H1 (cell line): ENCODE measurements around the gene PSAP. TPM values are rescaled to one million over a fixed set of nuclear protein-coding genes. Genes with fewer than 3 reads are reported as not detected.
A peak's percentile ranks its signal among the peaks of the same experiment; 100 is the strongest.

Source experiments
- BCL11A ChIP-seq, 2 experiments: IDR thresholded peaks; one replicate each; pipeline ENCODE4 v1.6.1; 2011; ENCODE audit warnings: low read depth in 2 of 2, low read length in 2 of 2, mild to moderate bottlenecking in 2 of 2
- CBX5 ChIP-seq: fragments of 300-800, 300-1000 bp; sonication (generic); IDR thresholded peaks from 2 replicates; pipeline ENCODE4 v1.7.1; 2016; ENCODE audit warnings: antibody characterized with exemption, low read length, low read depth
- E2F6 ChIP-seq: IDR thresholded peaks from 2 replicates; pipeline ENCODE4 v1.6.1; 2012; ENCODE audit warnings: inconsistent platforms
- HDAC6 ChIP-seq: IDR thresholded peaks from one replicate; pipeline ENCODE4 v1.7.1; 2012; ENCODE audit warnings: low read depth, mild to moderate bottlenecking, inconsistent platforms, low read length, moderate library complexity
- KDM5A ChIP-seq: fragments of 200-600 bp; IDR thresholded peaks from 2 replicates; pipeline ENCODE4 v1.7.1; 2012; ENCODE audit warnings: mild to moderate bottlenecking, low read length, inconsistent platforms, mixed read lengths
- NANOG ChIP-seq: IDR thresholded peaks from 2 replicates; pipeline ENCODE4 v1.6.1; 2011; ENCODE audit warnings: low read length, low read depth, mild to moderate bottlenecking, inconsistent platforms; ENCODE audit not compliant: insufficient read depth, poor library complexity, severe bottlenecking
- PHF8 ChIP-seq: fragments of 200-600 bp; sonication (generic); conservative IDR thresholded peaks from 2 replicates; pipeline ENCODE4 v1.7.1; 2012; ENCODE audit warnings: low read depth, mild to moderate bottlenecking, inconsistent platforms, low read length, moderate library complexity
- RFX5 ChIP-seq: IDR thresholded peaks from 2 replicates; pipeline ENCODE4 v1.6.1; 2011; ENCODE audit warnings: low read depth, low read length, improper control_type of control experiment, borderline replicate concordance
- SAP30 ChIP-seq: fragments of 300-600 bp; sonication (generic); IDR thresholded peaks from 2 replicates; pipeline ENCODE4 v1.7.1; 2012; ENCODE audit warnings: low read length, moderate library complexity, mild to moderate bottlenecking, inconsistent platforms; ENCODE audit not compliant: insufficient read depth, insufficient replicate concordance
- SIN3A ChIP-seq, 2 experiments: IDR thresholded peaks in 1 of 2; conservative IDR thresholded peaks in 1 of 2; 2 replicates each; pipeline ENCODE4 v1.6.1; 2011 to 2012; ENCODE audit warnings: low read length in 2 of 2, improper control_type of control experiment in 1 of 2, low read depth in 1 of 2, mild to moderate bottlenecking in 1 of 2
- SIX5 ChIP-seq: IDR thresholded peaks from 2 replicates; pipeline ENCODE4 v1.6.1; 2011; ENCODE audit warnings: mild to moderate bottlenecking, low read depth, low read length
- SRF ChIP-seq: IDR thresholded peaks from 2 replicates; pipeline ENCODE4 v1.6.1; 2011; ENCODE audit warnings: mild to moderate bottlenecking, low read depth, low read length, moderate library complexity
- TBP ChIP-seq: IDR thresholded peaks from 2 replicates; pipeline ENCODE4 v1.6.1; 2011; ENCODE audit warnings: low read depth, low read length, improper control_type of control experiment
- polyA plus RNA-seq, 7 experiments: library from polyadenylated mRNA; depleted of rRNA in 3 of 7; stranded (reverse) in 5 of 7; unstranded in 2 of 7; fragments of >200 nt in 5 of 7; fragments of 200-250 nt in 2 of 7; gene quantifications; 1 replicate in 5 of 7; 2 replicates in 1 of 7; 4 replicates in 1 of 7; pipeline versions ENCODE4 v1.2.1 to v1.2.3, GENCODE V29; 2011 to 2013; ENCODE audit warnings: missing spikeins in 2 of 7, mixed read lengths in 2 of 7
- total RNA-seq: library from RNA; stranded (reverse); fragmentation: NEBNext Ultra II Directional; extraction: Animal tissue kit (Norgen Biotek cat#: 25700); gene quantifications from 2 replicates; pipeline ENCODE4 v1.2.1, GENCODE V29; 2021

Gene PSAP
- total and polyA plus RNA-seq, 2 of the 8 experiments (the other 6 are each of a cell fraction or from before 2014, with no cell fraction given), result 386 to 504 TPM

- TF ChIP-seq SAP30 (no peak), NANOG (no peak), CBX5 (no peak), HDAC6 (no peak), SIN3A (conservative IDR thresholded peaks at IDR 0.05 in 1 of 2, IDR thresholded peaks at IDR 0.05 in 1 of 2; ENCODE audit: low read depth in 1 of 2, low read length in 2 of 2) (no peak), BCL11A (IDR thresholded peaks at IDR 0.05; ENCODE audit: low read depth in 2 of 2, low read length in 2 of 2) (no peak), TBP (no peak), PHF8 (no peak), E2F6 (peak; percentile 89), KDM5A (no peak), SRF (no peak), SIX5 (no peak), RFX5 (no peak)
Observed at GRCh38 chr10:71888623-71889387, 37.8 kb upstream of the PSAP start (continued).
